Stimulated activated CD8-positive, alpha-beta memory T cell treated with anti-CD3 and anti-CD28 coated beads, Interleukin-12 subunit alpha, Interleukin-12 subunit beta, amount 100 ng/mL, for 24 hours (primary cell): ENCODE measurements around the gene RPL35A.
A peak's percentile ranks its signal among the peaks of the same experiment; 100 is the strongest.
"Not testable (repeated sequence)": the region's sequence is repeated elsewhere in the genome, so short reads cannot be mapped to it uniquely, and the experiment has no call there.

Experiments used
- DNase-seq: peaks from one replicate; pipeline ENCODE4 v3.0.0-alpha.2; 2020; ENCODE audit errors: extremely low read depth

RPL35A gene

DNA sequence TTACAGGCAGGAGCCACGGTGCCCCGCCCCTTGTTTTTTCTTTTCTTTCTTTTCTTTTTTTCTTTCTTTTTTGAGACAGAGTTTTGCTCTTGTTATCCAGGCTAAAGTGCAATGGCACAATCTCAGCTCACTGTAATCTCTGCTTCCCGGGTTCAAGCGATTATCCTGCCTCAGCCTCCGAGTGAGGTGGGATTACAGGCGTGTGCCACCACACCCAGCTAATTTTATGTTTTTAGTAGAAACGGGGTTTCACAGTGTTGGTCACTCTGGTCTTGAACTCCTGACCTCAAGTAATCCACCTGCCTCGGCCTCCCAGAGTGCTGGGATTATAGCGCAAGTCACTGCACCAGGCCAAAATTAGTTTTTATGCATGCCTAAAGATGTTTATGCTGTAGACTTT, 2.5 kb downstream of the RPL35A start:
- no peak for DNase-seq

DNA sequence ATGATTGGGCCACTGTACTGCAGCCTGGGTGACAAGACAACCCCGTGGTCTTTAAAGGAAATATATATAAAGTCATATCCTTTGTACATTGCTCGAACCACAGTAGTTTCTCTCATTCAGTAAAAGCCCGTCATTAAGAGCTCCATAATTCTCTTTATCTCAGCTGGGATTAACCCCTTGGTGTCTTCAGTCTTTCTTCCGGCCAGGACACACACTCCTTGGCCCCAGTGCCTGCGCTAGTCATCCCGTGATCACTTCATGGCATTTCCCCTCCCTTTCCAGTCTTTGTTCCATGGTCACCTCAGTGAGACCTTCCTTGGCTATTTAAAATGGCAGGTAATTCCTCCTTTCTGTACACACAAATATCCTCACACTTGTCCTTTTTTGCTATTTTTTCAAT, 3.3 kb downstream of the RPL35A start:
- DNase-seq: no peak

DNA sequence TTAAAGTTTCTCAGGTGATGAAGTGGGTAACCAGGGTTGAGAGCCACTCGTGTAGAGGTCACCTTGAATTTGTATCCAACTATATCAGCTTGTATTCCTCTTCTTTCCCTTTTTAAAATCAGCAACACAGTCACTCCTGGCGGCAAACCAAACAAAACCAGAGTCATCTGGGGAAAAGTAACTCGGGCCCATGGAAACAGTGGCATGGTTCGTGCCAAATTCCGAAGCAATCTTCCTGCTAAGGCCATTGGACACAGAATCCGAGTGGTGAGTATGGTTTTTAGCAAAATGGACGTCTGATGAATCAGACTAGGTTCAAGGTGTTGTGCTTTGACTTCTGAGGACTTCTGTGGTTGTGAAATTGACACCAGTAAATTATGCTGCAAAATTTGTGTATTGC, 3.9 kb downstream of the RPL35A start:
- no peak for DNase-seq

DNA sequence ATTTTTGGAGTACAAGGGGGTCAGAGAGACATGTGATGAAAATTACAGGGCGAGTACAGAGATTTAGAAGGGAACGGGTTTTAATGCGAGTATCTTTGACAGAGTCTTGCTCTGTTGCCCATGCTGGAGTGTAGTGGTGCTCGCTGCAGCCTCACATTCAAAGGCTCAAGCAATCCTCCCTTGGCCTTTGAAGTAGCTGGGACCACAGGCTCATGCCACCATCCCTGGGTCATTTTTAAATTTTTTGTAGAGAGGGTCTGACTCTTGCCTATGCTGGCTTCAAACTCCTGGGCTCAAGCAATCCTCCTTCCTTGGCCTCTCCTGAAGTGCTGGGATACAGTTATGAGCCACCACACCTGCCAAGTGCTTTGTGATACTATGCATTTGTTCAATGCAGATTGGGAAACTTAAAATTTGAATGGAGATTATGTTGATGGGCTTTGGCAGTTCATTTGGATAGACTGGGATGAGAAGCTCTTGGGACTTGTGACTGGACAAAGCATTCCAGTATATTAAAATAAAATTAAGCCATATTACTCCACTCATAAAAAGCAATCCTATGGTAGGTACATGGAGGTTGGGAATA, 6.0 kb downstream of the RPL35A start:
- DNase-seq: no peak

DNA sequence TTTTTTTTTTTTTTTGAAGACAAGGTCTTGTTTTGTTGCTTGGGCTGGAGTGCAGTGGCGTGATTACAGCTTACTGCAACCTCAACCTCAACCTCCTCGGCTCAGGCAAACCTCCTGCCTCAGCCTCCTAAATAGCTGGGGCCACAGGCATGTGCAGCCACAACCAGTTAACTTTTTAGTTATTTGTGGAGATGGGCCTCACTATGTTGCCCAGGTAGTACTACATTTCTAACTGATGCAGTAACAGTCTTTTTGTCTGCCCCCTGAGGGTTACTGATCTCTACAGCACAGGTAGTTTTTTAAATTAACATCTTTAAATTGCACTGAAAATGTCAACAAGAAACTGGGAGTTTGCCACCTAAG, 6.6 kb downstream of the RPL35A start:
- DNase-seq: no peak

DNA sequence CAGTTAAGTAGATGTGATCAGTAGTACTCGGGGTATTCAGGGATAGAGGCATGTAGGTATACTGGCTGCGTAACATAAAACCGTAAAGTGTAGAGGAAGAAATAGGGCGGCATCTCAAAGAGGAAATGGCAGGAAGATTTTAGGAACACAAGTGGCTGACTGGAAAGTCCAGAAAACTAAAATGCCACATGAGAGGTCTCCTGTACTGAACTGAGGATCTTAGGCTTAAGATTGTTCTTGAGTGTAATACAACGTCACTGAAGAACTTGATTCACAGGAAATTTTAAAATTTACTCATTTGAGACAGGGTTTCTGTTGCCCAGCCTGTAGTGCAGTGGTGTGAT, 7.8 kb downstream of the RPL35A start:
- DNase-seq: no peak

DNA sequence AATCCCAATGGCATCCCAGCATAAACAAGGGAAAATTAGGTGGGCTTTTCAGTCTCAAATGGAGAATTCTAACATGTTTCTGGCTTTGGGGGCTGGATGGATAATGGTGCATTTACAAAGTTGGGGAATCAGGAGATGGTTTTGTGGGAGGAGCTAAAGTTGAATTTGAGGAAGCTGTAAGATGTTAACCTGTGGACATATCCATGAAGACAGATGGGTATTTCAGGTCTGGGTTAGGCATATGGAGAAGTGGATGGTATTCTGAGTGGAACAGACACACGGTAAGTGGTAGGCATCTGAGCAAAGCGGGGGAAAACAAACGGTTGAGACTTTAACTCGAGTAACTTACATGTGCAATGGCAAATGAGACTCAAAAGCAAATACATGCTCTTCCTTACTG, 8.4 kb downstream of the RPL35A start:
- no peak for DNase-seq

DNA sequence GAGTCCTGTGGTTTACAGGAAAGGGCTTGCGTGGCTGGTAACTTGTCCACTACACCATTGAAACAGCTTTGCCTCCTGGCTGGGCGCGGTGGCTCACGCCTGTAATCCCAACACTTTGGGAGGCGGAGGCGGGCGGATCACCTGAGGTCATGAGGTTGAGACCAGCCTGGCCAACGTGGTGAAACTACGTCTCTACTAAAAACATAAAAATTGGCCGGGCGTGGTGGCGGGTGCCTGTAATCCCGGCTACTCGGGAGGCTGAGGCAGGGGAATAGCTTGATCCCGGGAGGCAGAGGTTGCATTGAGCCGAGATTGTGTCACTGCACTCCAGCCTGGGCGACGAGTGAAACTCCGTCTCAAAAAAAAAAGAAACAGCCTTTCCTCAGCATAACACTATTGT, 8.9 kb downstream of the RPL35A start:
- DNase-seq: not testable (repeated sequence)

DNA sequence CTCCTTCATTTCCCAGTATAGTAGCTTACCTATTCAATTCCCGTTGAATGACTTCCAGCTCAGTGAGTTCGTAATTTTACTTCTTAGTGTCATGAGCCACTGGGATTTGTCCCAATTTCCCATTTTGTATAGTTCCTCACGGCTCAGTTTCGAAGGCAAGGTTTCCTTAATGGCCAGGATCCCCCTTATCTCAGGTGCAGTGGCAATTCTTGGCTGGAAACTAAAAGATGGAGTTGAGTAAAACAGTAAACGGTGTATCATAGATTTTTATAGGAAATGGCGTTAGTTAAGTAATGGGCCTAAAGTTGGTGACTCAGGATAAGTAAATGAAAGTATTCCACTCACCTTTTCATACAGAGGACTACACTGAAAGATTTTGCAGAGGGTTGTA, 9.5 kb downstream of the RPL35A start:
- no peak for DNase-seq

DNA sequence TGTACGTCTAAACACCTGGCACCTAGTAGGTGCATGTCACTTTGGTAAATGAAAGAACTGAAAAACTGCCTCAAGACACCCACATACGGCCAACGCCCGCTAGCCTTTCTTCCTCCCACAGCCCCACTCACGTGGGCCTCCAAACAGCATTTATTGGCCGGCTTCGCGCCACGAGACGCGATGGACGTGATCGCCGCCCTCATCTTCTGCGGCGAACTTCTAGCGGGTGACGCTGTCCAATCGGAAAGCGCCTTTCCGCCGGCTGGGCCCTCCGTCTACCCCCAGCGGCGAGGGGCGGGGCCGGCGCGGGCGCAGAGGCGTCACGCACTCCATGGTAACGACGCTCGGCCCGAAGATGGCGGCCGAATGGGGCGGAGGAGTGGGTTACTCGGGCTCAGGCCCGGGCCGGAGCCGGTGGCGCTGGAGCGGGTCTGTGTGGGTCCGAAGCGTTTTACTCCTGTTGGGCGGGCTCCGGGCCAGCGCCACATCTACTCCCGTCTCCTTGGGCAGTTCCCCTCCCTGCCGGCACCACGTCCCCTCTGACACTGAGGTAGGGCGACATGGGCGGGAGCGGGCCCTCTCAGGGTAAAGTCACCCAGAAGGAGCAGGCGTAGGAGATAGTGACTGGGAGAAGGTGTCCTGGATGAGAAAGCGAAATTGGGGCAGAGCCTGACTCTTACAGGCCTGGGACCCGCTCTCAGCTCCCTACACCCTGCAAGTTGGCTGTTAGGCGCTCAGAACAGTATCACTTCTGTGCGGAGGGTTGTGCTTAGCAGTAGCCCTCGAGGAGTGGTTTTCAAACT, 10.1 kb downstream of the RPL35A start, which contains the start of gene LMLN:
TSS of gene LMLN (plus strand) at position 327 of the 803 bp plus-strand sequence. CDS start at position 356, 29 bp downstream.
- peak; percentile 85 for DNase-seq

DNA sequence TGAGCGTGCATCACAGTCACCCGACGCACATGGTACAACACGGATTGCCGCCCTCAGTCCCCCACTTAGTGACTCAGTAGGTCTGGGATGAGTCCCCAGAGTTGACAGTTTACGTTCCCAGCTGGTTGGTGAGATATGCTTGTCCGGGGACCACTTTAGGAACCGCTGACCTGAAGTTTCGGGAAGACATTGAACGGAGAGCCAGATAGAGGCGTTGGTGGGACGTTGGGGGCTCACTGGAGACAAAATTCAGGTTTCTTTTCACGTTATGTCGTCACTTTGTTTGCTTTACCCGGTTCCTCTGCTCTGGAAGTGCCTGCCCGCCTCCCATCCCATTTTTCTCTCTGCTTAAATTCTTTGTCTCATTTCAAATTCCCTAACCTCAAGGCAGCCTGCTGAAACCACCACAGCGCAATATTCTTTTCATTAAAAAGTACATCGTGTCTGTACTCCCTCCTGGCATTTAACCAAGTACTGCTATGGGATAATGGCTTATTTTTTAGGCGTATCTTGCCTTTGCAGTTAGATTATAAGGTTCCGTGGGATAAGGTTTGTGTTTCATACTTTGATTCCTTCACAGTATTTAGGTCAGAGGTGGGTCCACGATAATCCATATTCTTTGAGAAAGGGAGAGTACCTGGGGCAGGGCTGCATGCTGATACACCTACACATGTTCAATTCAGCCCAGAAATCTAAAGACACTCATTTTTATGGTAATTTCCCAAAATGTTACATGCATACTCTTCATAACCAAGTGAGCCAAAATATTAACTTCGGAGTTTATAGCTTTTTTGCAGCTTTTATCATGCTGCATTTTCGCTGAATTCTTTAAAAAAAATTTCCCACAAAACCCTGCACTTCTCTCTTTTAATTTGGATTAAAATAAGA, 10.9 kb downstream of the RPL35A start:
- no peak for DNase-seq

DNA sequence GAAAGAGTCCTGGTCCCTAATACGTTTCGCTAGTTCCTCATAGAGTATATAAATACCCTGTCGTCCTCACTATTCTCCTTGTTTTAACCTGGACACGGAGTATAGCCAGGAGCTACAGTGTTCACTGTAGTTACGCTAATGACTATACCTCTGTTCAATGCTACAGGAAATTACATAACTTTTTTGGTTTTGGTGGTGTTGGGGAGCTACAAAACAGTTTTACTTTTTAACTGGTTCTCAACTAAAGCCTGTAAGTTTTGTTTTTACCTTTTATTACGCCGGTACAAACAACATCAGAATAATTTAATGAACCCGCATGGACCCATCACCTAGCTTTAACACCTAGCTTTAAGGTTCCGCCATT, 11.6 kb downstream of the RPL35A start:
- DNase-seq: no peak

DNA sequence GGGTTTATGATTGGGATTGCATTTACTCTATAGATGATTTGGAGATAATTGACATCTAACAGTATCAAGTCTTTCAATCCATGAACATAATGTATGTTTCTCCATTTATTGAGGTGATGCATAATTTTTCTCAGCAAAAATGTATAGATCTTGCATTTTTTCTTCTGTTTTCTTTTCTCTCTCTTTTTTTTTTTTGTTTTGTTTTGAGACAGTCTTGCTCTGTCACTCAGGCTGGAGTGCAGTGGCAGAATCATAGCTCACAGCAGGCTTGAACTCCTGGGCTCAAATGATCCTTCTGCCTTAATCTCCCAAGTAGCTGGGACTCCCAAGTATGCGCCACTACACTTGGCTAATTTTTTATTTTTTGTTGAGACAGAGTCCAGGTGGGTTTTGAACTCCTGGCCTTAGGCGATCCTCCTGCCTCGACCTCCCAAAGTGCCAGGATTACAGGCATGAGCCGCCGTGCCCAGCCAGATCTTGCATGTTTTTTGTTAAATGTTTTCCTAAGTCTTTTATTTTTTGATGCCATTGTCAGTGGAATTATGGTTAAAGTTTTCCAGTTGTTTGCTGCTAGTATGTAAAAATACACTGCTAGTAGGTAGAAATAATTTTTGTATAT, 13.1 kb downstream of the RPL35A start:
- no peak for DNase-seq

DNA sequence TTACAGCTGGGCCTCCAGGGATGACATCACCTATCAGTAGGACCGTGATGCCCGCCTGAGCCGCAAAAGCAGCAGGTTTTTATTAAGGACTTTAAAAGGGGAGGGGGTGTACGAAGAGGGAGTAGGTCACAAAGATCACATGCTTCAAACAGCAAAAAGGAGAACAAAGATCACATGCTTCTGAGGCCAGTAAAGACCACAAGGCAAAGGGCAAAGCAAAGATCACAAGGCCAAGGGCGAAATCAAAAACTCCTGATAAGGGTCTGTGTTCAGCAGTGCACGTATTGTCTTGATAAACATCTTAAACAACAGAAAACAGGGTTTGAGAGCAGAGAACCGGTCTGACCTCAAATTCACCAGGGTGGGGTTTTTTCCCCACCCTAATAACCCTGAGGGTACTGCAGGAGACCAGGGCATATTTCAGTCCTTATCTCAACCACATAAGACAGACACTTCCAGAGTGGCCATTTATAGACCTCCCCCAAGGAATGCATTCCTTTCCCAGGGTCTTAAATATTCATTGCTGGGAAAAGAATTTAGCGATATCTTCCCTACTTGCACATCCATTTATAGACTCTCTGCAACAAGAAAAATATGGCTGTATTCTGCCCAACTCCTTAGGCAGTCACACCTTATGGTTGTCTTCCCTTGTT, 17.5 kb downstream of the RPL35A start:
- not testable (repeated sequence) for DNase-seq

DNA sequence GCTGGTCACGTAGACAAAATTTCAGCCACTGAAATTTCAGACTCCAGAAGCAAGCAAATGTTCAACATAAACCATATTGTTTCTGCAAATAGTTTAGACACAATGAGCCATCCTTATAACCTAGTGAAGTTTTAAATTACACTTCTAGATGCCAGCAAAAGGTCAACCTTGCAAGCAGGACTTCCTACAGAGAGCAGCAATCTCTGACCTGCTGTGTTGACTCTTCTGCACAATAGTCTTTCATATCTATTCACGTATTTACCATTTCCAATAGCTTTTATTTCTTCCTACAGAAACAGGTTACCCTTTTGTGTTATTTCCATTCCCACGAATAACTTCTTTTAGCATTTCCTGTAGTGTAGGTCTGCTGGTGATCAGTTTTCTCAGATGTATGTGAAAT, 20.6 kb downstream of the RPL35A start:
- no peak for DNase-seq

DNA sequence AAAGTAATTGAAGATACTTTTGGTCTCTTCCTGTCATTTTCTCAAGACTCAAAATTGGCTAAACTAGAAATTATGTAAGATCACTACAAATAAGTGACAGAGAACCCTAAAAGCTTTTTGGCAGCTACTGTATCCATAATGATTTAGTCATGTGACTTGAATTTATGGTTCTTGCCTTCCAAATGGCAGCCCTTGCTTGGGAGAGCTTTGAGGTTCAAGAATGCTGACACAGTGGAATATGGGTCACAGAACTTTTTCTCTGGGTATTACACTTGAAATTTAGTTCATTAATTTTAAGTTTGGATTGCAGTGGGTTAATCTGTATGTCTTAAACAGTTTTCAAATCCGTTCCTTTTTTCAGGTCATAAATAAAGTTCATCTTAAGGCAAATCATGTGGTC, 24.0 kb downstream of the RPL35A start:
- DNase-seq: no peak

DNA sequence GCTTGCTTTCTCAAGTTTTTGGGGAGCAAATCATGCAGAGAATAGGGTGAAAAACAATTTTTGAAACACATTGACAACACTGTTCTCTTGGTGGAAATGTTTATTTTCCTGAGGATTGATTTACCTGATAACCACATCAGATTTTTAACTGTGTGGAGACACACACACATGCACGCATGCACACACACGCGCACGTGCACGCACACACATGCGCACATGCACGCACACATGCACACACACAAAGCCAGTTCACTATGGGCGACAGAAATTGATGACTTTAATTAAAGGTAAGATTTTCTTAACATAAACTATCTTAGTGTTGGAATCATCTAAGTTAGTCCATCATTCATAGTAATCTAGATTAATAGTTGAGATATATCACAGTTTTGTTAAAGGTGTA, 25.3 kb downstream of the RPL35A start:
- DNase-seq: no peak

DNA sequence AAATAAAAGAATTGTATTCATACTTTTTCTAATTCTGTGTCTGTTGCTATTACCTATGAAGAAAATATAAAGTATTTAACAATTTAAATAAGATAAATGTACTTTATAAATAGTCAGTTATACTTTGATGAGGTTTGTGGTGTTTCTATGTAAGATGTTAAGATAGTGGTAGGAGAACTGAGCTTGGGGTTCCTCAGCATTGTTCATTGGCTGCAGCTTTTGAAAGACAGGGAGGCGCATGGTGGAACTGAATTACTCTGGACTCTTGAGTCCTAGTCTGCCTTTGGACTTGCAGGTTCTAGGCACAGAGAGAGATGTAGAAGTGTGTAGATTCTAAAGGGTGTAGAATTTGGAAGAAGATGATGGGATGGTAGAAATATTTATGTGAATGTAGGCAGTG, 33.1 kb downstream of the RPL35A start:
- DNase-seq: no peak

DNA sequence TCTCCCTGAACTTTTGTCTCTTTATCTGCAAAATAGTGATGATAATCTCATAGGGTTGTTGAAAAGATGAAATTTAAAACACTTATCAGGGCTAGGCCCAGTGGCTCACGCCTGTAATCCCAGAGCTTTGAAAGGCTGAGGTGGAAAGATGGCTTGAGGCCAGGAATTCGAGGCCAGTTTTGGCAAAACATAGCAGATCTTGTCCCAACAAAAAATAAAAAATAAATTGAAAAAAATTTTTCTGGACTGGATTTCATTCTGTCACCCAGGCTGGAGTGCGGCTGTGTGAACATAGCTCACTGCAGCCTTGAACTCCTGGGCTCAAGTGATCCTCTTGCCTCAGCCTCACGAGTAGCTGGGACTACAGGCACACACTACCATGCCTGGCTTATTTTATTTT, 39.7 kb downstream of the RPL35A start:
- DNase-seq: no peak

DNA sequence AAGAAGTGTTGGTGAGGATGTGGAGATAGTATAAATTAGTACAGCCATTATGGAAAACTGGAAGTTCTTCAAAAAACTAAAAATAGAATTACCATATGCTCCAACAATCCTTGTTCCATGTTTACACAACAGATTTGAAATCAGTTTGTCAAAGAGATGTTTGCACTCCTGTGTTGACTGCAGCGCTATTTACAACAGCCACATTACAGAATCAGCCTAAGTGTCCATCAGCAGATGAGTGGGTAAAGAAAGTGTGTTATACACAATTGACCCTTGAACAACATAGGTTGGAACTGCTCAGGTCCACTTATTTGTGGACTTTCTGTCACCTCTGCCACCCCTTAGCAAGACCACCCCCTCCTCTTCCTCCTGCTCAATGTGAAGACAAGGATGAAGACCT, 44.7 kb downstream of the RPL35A start:
- DNase-seq: no peak

DNA sequence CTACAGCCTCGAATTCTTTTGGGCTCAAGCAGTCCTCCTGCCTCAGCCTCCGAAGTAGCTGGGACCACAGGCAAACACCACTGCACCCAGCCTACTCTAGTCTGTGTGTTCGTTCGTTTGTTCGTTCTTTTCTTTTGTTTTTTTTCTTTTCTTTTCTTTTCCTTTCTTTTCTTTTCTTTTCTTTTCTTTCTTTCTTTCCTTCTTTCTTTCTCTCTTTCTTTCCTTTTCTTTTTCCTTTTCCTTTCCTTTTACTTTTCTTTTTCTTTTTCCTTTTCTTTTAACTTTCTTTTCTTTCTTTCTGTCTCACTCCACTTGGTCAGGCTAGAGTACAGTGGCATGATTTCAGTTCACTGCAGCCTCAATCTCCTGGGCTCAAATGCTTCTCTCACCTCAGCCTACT, 46.9 kb downstream of the RPL35A start:
- no peak for DNase-seq

DNA sequence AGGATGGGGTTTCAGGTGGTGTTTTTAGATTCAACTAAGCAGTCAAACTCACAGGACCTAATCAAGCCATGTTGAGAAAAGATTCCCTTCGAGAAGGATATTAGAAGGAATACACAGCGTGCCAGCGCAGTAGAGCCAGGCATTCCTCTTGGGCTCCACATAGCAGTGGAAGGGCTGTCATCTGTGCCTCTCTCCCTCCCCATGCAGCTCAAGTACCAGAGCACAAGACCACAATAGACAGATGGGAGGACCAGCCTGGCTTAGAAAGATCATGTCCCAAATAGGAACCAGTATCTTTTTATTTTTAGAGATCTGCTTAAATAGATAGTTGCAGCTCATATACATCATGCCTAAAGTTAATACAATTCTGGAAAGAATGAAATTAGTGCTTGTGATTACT, 47.9 kb downstream of the RPL35A start:
- no peak for DNase-seq
